ENCODE results near the gene MAEA. TPM values are rescaled to one million over a fixed set of nuclear protein-coding genes. Genes with fewer than 3 reads are reported as not detected.

Gene MAEA
- total and polyA plus RNA-seq, 4 donors, result 20.9 to 33.9 (median 29.8) TPM

DNA sequence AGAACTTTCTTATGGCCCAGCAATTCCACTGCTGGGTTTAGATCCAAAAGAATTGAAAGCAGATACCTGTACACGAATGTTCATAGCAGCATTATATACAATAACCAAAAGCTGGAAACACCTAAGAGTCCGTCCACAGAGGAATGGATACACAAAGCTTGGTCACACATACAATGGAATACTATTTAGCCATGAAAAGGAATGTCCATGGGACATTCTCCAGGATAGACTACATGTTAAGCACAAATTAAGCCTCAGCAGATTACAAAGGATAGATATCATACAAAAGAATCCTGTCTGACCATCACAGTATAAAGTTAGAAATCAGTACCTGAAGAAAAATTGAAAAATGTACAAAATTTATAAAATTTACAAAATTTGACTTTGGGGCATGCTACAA is 12.7 kb upstream of the MAEA start:
- no peak overlapping the region for H3K9ac ChIP-seq (ENCODE audit: low read depth in 1 of 2, low read length in 2 of 2)

More for the DNA sequence above, 12.7 kb upstream of the MAEA start:
- WGBS, result 92% methylated on average over 2 of the region's 2 CpGs
- no peaks in the 10 kb centered on the region for H3K9me3 ChIP-seq (ENCODE audit: control insufficient read depth in 4 of 4, low read length in 3 of 4)
- no peaks in the 10 kb centered on the region for H3K36me3 ChIP-seq (ENCODE audit: control insufficient read depth in 4 of 4, insufficient read depth in 3 of 4, low read depth in 1 of 4, low read length in 3 of 4)
- H3K27ac ChIP-seq (ENCODE audit: low read depth in 1 of 2, low read length in 2 of 2), result no peak overlapping the region
- H3K4me3 ChIP-seq (ENCODE audit: low read depth in 1 of 3, low read length in 3 of 3), result no peak overlapping the region
- H3K4me1 ChIP-seq (ENCODE audit: control insufficient read depth in 4 of 4, insufficient read depth in 4 of 4, low read length in 3 of 4), result no peaks in the 10 kb centered on the region
- no peak for DNase-seq (ENCODE audit: low spot score)
- no peaks in the 10 kb centered on the region for H3K27me3 ChIP-seq (ENCODE audit: control insufficient read depth in 4 of 4, insufficient read depth in 4 of 4, low read length in 3 of 4)
- TF ChIP-seq EGR1 (IDR thresholded peaks at IDR 0.05; ENCODE audit: low read depth in 2 of 2) (no peak), SP1 (IDR thresholded peaks at IDR 0.05) (no peak), YY1 (IDR thresholded peaks at IDR 0.05) (no peak), TAF1 (conservative IDR thresholded peaks at IDR 0.05) (no peak), HNF4A (conservative IDR thresholded peaks at IDR 0.05) (no peak), FOXA1 (IDR thresholded peaks at IDR 0.05) (no peak), GABPA (IDR thresholded peaks at IDR 0.05 in 1 of 2, conservative IDR thresholded peaks at IDR 0.05 in 1 of 2) (no peak), RXRA (IDR thresholded peaks at IDR 0.05) (no peak), NR2F2 (IDR thresholded peaks at IDR 0.05) (no peak), FOXA2 (IDR thresholded peaks at IDR 0.05) (no peak), RAD21 (IDR thresholded peaks at IDR 0.05) (no peak), JUND (IDR thresholded peaks at IDR 0.05) (no peak), HNF4G (IDR thresholded peaks at IDR 0.05) (no peak)
- TF ChIP-seq, protein P1, sequence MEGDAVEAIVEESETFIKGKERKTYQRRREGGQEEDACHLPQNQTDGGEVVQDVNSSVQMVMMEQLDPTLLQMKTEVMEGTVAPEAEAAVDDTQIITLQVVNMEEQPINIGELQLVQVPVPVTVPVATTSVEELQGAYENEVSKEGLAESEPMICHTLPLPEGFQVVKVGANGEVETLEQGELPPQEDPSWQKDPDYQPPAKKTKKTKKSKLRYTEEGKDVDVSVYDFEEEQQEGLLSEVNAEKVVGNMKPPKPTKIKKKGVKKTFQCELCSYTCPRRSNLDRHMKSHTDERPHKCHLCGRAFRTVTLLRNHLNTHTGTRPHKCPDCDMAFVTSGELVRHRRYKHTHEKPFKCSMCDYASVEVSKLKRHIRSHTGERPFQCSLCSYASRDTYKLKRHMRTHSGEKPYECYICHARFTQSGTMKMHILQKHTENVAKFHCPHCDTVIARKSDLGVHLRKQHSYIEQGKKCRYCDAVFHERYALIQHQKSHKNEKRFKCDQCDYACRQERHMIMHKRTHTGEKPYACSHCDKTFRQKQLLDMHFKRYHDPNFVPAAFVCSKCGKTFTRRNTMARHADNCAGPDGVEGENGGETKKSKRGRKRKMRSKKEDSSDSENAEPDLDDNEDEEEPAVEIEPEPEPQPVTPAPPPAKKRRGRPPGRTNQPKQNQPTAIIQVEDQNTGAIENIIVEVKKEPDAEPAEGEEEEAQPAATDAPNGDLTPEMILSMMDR (IDR thresholded peaks at IDR 0.05; ENCODE audit: low read depth, low read length, missing input control), result no peak
- TF ChIP-seq, protein P2, sequence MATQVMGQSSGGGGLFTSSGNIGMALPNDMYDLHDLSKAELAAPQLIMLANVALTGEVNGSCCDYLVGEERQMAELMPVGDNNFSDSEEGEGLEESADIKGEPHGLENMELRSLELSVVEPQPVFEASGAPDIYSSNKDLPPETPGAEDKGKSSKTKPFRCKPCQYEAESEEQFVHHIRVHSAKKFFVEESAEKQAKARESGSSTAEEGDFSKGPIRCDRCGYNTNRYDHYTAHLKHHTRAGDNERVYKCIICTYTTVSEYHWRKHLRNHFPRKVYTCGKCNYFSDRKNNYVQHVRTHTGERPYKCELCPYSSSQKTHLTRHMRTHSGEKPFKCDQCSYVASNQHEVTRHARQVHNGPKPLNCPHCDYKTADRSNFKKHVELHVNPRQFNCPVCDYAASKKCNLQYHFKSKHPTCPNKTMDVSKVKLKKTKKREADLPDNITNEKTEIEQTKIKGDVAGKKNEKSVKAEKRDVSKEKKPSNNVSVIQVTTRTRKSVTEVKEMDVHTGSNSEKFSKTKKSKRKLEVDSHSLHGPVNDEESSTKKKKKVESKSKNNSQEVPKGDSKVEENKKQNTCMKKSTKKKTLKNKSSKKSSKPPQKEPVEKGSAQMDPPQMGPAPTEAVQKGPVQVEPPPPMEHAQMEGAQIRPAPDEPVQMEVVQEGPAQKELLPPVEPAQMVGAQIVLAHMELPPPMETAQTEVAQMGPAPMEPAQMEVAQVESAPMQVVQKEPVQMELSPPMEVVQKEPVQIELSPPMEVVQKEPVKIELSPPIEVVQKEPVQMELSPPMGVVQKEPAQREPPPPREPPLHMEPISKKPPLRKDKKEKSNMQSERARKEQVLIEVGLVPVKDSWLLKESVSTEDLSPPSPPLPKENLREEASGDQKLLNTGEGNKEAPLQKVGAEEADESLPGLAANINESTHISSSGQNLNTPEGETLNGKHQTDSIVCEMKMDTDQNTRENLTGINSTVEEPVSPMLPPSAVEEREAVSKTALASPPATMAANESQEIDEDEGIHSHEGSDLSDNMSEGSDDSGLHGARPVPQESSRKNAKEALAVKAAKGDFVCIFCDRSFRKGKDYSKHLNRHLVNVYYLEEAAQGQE (IDR thresholded peaks at IDR 0.05), result no peak
- TF ChIP-seq, protein P3, sequence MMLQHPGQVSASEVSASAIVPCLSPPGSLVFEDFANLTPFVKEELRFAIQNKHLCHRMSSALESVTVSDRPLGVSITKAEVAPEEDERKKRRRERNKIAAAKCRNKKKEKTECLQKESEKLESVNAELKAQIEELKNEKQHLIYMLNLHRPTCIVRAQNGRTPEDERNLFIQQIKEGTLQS (IDR thresholded peaks at IDR 0.05), result no peak
- TF ChIP-seq, protein P4, sequence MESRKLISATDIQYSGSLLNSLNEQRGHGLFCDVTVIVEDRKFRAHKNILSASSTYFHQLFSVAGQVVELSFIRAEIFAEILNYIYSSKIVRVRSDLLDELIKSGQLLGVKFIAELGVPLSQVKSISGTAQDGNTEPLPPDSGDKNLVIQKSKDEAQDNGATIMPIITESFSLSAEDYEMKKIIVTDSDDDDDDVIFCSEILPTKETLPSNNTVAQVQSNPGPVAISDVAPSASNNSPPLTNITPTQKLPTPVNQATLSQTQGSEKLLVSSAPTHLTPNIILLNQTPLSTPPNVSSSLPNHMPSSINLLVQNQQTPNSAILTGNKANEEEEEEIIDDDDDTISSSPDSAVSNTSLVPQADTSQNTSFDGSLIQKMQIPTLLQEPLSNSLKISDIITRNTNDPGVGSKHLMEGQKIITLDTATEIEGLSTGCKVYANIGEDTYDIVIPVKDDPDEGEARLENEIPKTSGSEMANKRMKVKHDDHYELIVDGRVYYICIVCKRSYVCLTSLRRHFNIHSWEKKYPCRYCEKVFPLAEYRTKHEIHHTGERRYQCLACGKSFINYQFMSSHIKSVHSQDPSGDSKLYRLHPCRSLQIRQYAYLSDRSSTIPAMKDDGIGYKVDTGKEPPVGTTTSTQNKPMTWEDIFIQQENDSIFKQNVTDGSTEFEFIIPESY (IDR thresholded peaks at IDR 0.05), result no peak
- TF ChIP-seq, protein P5, sequence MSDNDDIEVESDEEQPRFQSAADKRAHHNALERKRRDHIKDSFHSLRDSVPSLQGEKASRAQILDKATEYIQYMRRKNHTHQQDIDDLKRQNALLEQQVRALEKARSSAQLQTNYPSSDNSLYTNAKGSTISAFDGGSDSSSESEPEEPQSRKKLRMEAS (IDR thresholded peaks at IDR 0.05), result no peak

Measured in liver (tissue), 9 donors.